Sigmoid colon (tissue), 4 donors: ENCODE results near the gene GALNT17.

Experiments
- EP300 ChIP-seq, 4 donors: sonication (generic); formaldehyde crosslinking; IDR thresholded peaks; one replicate each; pipeline ENCODE4 v1.6.1; 2017; ENCODE audit warnings: antibody characterized with exemption in 4 of 4
- POLR2A ChIP-seq, 2 donors: fragments of 450-650 bp; IDR thresholded peaks; one replicate each; pipeline ENCODE4 v1.6.1; 2016; ENCODE audit warnings: antibody characterized with exemption in 2 of 2, mild to moderate bottlenecking in 2 of 2, moderate library complexity in 2 of 2
- POLR2AphosphoS5 ChIP-seq, 4 donors: sonication (generic); formaldehyde crosslinking; IDR thresholded peaks; one replicate each; pipeline ENCODE4 v1.6.1; 2017; ENCODE audit warnings: antibody characterized with exemption in 4 of 4
- TF ChIP-seq, protein P1 (sequence below), 4 experiments: fragments of 450-650 bp in 3 of 4; fragments of 200-600 bp in 1 of 4; IDR thresholded peaks; one replicate each; pipeline ENCODE4 v1.5.1; 2016 to 2019; ENCODE audit warnings: antibody characterized with exemption in 4 of 4, mild to moderate bottlenecking in 3 of 4, moderate library complexity in 2 of 4

DNA sequence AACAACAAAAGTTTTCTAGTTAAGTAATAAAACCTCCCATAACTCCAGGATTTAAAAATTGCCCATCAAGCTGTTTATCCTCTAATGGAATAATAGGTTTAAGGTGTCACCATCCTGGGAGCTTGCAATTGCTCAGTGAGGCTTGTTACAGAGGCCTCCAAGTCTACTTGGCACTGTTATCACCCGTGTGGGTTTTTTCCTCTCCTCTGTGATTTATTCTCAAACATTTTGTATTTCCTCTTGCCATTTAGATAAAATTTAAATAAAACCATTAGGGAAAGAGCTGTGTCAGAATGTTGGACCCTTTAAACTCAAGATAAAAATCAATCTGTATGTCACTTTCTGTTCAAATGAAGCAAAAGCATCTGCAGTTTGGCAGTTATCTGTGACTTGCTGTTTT is 202.6 kb downstream of the GALNT17 start:
- TF ChIP-seq, protein P1, sequence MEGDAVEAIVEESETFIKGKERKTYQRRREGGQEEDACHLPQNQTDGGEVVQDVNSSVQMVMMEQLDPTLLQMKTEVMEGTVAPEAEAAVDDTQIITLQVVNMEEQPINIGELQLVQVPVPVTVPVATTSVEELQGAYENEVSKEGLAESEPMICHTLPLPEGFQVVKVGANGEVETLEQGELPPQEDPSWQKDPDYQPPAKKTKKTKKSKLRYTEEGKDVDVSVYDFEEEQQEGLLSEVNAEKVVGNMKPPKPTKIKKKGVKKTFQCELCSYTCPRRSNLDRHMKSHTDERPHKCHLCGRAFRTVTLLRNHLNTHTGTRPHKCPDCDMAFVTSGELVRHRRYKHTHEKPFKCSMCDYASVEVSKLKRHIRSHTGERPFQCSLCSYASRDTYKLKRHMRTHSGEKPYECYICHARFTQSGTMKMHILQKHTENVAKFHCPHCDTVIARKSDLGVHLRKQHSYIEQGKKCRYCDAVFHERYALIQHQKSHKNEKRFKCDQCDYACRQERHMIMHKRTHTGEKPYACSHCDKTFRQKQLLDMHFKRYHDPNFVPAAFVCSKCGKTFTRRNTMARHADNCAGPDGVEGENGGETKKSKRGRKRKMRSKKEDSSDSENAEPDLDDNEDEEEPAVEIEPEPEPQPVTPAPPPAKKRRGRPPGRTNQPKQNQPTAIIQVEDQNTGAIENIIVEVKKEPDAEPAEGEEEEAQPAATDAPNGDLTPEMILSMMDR (IDR thresholded peaks at IDR 0.05), result no peak
- TF ChIP-seq POLR2A (IDR thresholded peaks at IDR 0.05), result no peak
- no peak for TF ChIP-seq POLR2AphosphoS5 (IDR thresholded peaks at IDR 0.05)
- no peak for TF ChIP-seq EP300 (IDR thresholded peaks at IDR 0.05)
